ENCODE data around the gene ARHGEF28.

GRCh38 chr5:73691302-73692080 lies 65.5 kb downstream of the ARHGEF28 start:
- TF ChIP-seq, protein P1, sequence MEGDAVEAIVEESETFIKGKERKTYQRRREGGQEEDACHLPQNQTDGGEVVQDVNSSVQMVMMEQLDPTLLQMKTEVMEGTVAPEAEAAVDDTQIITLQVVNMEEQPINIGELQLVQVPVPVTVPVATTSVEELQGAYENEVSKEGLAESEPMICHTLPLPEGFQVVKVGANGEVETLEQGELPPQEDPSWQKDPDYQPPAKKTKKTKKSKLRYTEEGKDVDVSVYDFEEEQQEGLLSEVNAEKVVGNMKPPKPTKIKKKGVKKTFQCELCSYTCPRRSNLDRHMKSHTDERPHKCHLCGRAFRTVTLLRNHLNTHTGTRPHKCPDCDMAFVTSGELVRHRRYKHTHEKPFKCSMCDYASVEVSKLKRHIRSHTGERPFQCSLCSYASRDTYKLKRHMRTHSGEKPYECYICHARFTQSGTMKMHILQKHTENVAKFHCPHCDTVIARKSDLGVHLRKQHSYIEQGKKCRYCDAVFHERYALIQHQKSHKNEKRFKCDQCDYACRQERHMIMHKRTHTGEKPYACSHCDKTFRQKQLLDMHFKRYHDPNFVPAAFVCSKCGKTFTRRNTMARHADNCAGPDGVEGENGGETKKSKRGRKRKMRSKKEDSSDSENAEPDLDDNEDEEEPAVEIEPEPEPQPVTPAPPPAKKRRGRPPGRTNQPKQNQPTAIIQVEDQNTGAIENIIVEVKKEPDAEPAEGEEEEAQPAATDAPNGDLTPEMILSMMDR (IDR thresholded peaks at IDR 0.05) = no peak
- no peak for TF ChIP-seq EP300 (IDR thresholded peaks at IDR 0.05)
- no peak for TF ChIP-seq POLR2AphosphoS5 (IDR thresholded peaks at IDR 0.05)
